ENCODE measurements around the gene FBN3.

- TF ChIP-seq CTCF (IDR thresholded peaks at IDR 0.05) (no peak), EP300 (IDR thresholded peaks at IDR 0.05) (no peak)
These were observed 14.4 kb upstream of the FBN3 start for GRCh38 chr19:8163759-8164158.

All from stomach (tissue), 4 donors.